GM23248 (cell line): ENCODE results near the gene REXO1.

Experiments
- EZH2 ChIP-seq: fragments of 200-600 bp; sonication (generic); IDR thresholded peaks from 2 replicates; pipeline ENCODE4 v1.6.1; 2018; ENCODE audit warnings: antibody characterized with exemption, mild to moderate bottlenecking; ENCODE audit not compliant: insufficient read depth, poor library complexity, severe bottlenecking
- EZH2phosphoT487 ChIP-seq: fragments of 200-600 bp; sonication (generic); IDR thresholded peaks from 2 replicates; pipeline ENCODE4 v1.6.1; 2018; ENCODE audit warnings: antibody characterized with exemption, moderate library complexity, mild to moderate bottlenecking, low read depth; ENCODE audit not compliant: insufficient read depth

- TF ChIP-seq EZH2 (no peak), EZH2phosphoT487 (no peak)
Observed at GRCh38 chr19:1862424-1863327, 14.4 kb upstream of the REXO1 start.
